Type B pancreatic cell (in vitro differentiated cells): ENCODE measurements around the gene PLCG1. TPM values are rescaled to one million over a fixed set of nuclear protein-coding genes. Genes with fewer than 3 reads are reported as not detected.

ENCODE experiments used
- DNase-seq: peaks from one replicate; pipeline ENCODE4 v3.0.0; 2021; ENCODE audit warnings: mixed read lengths; ENCODE audit not compliant: unreplicated experiment; ENCODE audit errors: extremely low spot score
- H3K27ac Mint-ChIP-seq: 2 replicates; pipeline ENCODE4 v1.8.0; 2021; ENCODE audit warnings: mild to moderate bottlenecking, mixed read lengths
- H3K27me3 Mint-ChIP-seq: 2 replicates; pipeline ENCODE4 v1.8.0; 2021; ENCODE audit warnings: mixed read lengths
- H3K36me3 Mint-ChIP-seq: 2 replicates; pipeline ENCODE4 v1.8.0; 2021; ENCODE audit warnings: mixed read lengths
- H3K4me1 Mint-ChIP-seq: one replicate; pipeline ENCODE4 v1.8.0; 2021; ENCODE audit warnings: mixed read lengths; ENCODE audit not compliant: unreplicated experiment
- H3K4me3 Mint-ChIP-seq: 2 replicates; pipeline ENCODE4 v1.8.0; 2021; ENCODE audit warnings: mild to moderate bottlenecking, mixed read lengths
- H3K9me3 Mint-ChIP-seq: 2 replicates; pipeline ENCODE4 v1.8.0; 2021; ENCODE audit warnings: mixed read lengths
- CTCF ChIP-seq: fragments of 200-600 bp; sonication (generic); conservative IDR thresholded peaks from 2 replicates; pipeline ENCODE4 v1.5.0; 2021; ENCODE audit warnings: antibody characterized with exemption, mild to moderate bottlenecking
- total RNA-seq: library from RNA; stranded (reverse); gene quantifications from 2 replicates; pipeline ENCODE4 v1.2.1, GENCODE V29; 2021; ENCODE audit warnings: low replicate concordance

Gene PLCG1
- total RNA-seq, 1 donor from 2014 or later: 241 TPM

GRCh38 chr20:41154436-41155176, 17.3 kb downstream of the PLCG1 start:
- Mint-ChIP-seq H3K9me3 (no peaks in the 10 kb centered on the region), H3K27me3 (no peaks in the 10 kb centered on the region), H3K36me3 (peaks cover 13% of the 10 kb centered on the region), H3K27ac (no peak overlapping the region), H3K4me1 (peaks cover 69% of the 10 kb centered on the region), H3K4me3 (no peak overlapping the region)
- no peak for DNase-seq
- TF ChIP-seq CTCF: no peak

GRCh38 chr20:41155261-41155660, 17.9 kb downstream of the PLCG1 start:
- Mint-ChIP-seq H3K27ac (no peak overlapping the region), H3K4me3 (no peak overlapping the region), H3K36me3 (peaks cover 19% of the 10 kb centered on the region), H3K9me3 (no peaks in the 10 kb centered on the region), H3K4me1 (peaks cover 71% of the 10 kb centered on the region), H3K27me3 (no peaks in the 10 kb centered on the region)
- DNase-seq: no peak
- no peak for TF ChIP-seq CTCF

GRCh38 chr20:41158082-41158625, 20.8 kb downstream of the PLCG1 start:
- Mint-ChIP-seq H3K4me3 (no peak overlapping the region), H3K36me3 (peaks cover 24% of the 10 kb centered on the region), H3K27ac (peak overlapping the region; percentile 80), H3K9me3 (no peaks in the 10 kb centered on the region), H3K4me1 (peaks cover 57% of the 10 kb centered on the region), H3K27me3 (no peaks in the 10 kb centered on the region)
- DNase-seq: no peak
- TF ChIP-seq CTCF: no peak

GRCh38 chr20:41159547-41159946, 22.2 kb downstream of the PLCG1 start:
- Mint-ChIP-seq H3K4me3 (no peak overlapping the region), H3K27me3 (no peaks in the 10 kb centered on the region), H3K9me3 (no peaks in the 10 kb centered on the region), H3K4me1 (peaks cover 48% of the 10 kb centered on the region), H3K27ac (peak overlapping the region; percentile 10), H3K36me3 (peaks cover 33% of the 10 kb centered on the region)
- TF ChIP-seq CTCF: no peak
- DNase-seq: no peak

GRCh38 chr20:41160686-41161085, 23.3 kb downstream of the PLCG1 start:
- Mint-ChIP-seq H3K4me3 (no peak overlapping the region), H3K9me3 (no peaks in the 10 kb centered on the region), H3K36me3 (peaks cover 34% of the 10 kb centered on the region), H3K4me1 (peaks cover 38% of the 10 kb centered on the region), H3K27me3 (no peaks in the 10 kb centered on the region), H3K27ac (peak overlapping the region; percentile 15)
- no peak for DNase-seq
- TF ChIP-seq CTCF: no peak
